H1 (cell line): ENCODE results near the gene CLTCL1. TPM values are rescaled to one million over a fixed set of nuclear protein-coding genes. Genes with fewer than 3 reads are reported as not detected.

ENCODE experiments used
- CTCF ChIA-PET: fragments of 300-600 bp; sonication (Branson Sonifier 250); formaldehyde crosslinking; loops from one replicate; lab custom pipeline; 2021; ENCODE audit not compliant: partially characterized antibody; lab: Charles Lee
- POLR2A ChIA-PET: fragments of 300-600 bp; sonication (Branson Sonifier 250); formaldehyde crosslinking; loops from one replicate; lab custom pipeline; 2021; ENCODE audit warnings: inconsistent platforms; ENCODE audit not compliant: partially characterized antibody; lab: Charles Lee
- DNase-seq, 2 experiments: peaks; one replicate each; pipeline versions ENCODE4 v3.0.0 to v3.0.0-alpha.2; 2010 to 2022; ENCODE audit warnings: low spot score in 2 of 2, low read depth in 1 of 2, mixed read lengths in 1 of 2
- FAIRE-seq: peaks from 2 replicates; lab custom pipeline; 2011; peaks lifted over from hg19 to GRCh38; lab: Jason Lieb, UNC
- H2AFZ ChIP-seq: 2 replicates; pipeline ENCODE4 v1.8.1; 2012; ENCODE audit warnings: low read length, inconsistent platforms
- H2AK5ac ChIP-seq: 2 replicates; pipeline ENCODE4 v1.6.1; 2013; ENCODE audit warnings: low read depth, low read length
- H2BK120ac ChIP-seq: replicated peaks from 2 replicates; pipeline ENCODE3; 2013; ENCODE audit warnings: low read depth, low read length, inconsistent platforms
- H2BK12ac ChIP-seq: 2 replicates; pipeline ENCODE4 v1.6.1; 2013; ENCODE audit warnings: low read depth, low read length
- H2BK15ac ChIP-seq: 2 replicates; pipeline ENCODE4 v1.6.1; 2013; ENCODE audit warnings: low read length
- H2BK20ac ChIP-seq: 2 replicates; pipeline ENCODE4 v1.6.1; 2013; ENCODE audit warnings: low read length
- H2BK5ac ChIP-seq: 2 replicates; pipeline ENCODE4 v1.6.1; 2013; ENCODE audit warnings: low read depth, low read length
- H3K14ac ChIP-seq: 2 replicates; pipeline ENCODE4 v1.6.1; 2013; ENCODE audit warnings: inconsistent platforms; ENCODE audit not compliant: insufficient read length
- H3K18ac ChIP-seq: 2 replicates; pipeline ENCODE4 v1.6.1; 2013; ENCODE audit warnings: low read length; ENCODE audit errors: extremely low read depth
- H3K23ac ChIP-seq: 2 replicates; pipeline ENCODE4 v1.6.1; 2013; ENCODE audit warnings: inconsistent platforms; ENCODE audit not compliant: insufficient read length
- H3K23me2 ChIP-seq: 2 replicates; pipeline ENCODE4 v1.6.1; 2013; ENCODE audit warnings: low read depth, low read length
- H3K27ac ChIP-seq: 2 replicates; pipeline ENCODE4 v1.6.1; 2011; ENCODE audit warnings: low read depth, low read length, inconsistent platforms
- H3K27me3 ChIP-seq, 4 experiments: replicated peaks in 1 of 4; 1 replicate in 1 of 4; 2 replicates in 3 of 4; pipeline versions ENCODE4 v1.6.1 to v1.8.1; 2011 to 2013; ENCODE audit warnings: low read length in 3 of 4, mild to moderate bottlenecking in 3 of 4, inconsistent platforms in 2 of 4, mixed read lengths in 2 of 4, moderate library complexity in 1 of 4; ENCODE audit not compliant: control insufficient read depth in 3 of 4, insufficient read depth in 3 of 4; ENCODE audit errors: extremely low read depth in 1 of 4
- H3K36me3 ChIP-seq, 4 experiments: 2 replicates each; pipeline versions ENCODE4 v1.6.1 to v1.8.1; 2011 to 2013; ENCODE audit warnings: mild to moderate bottlenecking in 4 of 4, low read length in 3 of 4, moderate library complexity in 2 of 4, control low read depth in 1 of 4, inconsistent platforms in 1 of 4; ENCODE audit not compliant: insufficient read depth in 4 of 4, control insufficient read depth in 2 of 4
- H3K4ac ChIP-seq: replicated peaks from 2 replicates; pipeline ENCODE3; 2013; ENCODE audit warnings: low read length, low read depth, mixed read lengths, inconsistent platforms; ENCODE audit not compliant: insufficient read length
- H3K4me1 ChIP-seq, 4 experiments: replicated peaks in 1 of 4; 1 replicate in 1 of 4; 2 replicates in 3 of 4; pipeline versions ENCODE4 v1.6.1 to v1.8.1; 2011 to 2013; ENCODE audit warnings: low read length in 3 of 4, inconsistent platforms in 2 of 4, mixed read lengths in 1 of 4; ENCODE audit not compliant: insufficient read depth in 4 of 4, control insufficient read depth in 3 of 4
- H3K4me2 ChIP-seq, 2 experiments: 2 replicates each; pipeline versions ENCODE4 v1.6.1 to v1.8.1; 2011 to 2013; ENCODE audit warnings: low read depth in 2 of 2, low read length in 2 of 2, control low read depth in 1 of 2, inconsistent platforms in 1 of 2, mild to moderate bottlenecking in 1 of 2; ENCODE audit not compliant: insufficient read depth in 1 of 2
- H3K4me3 ChIP-seq, 4 experiments: fragments of 200-600, 300-600 bp in 1 of 4; sonication (generic), shearing (Covaris generic), sonication (Bioruptor Twin) in 1 of 4; 2 replicates each; pipeline versions ENCODE4 v1.5.1 to v1.8.1; 2011 to 2016; ENCODE audit warnings: low read length in 4 of 4, low read depth in 3 of 4, control low read depth in 2 of 4, inconsistent platforms in 2 of 4, mild to moderate bottlenecking in 2 of 4, mixed read lengths in 1 of 4, moderate library complexity in 1 of 4; ENCODE audit not compliant: insufficient read depth in 2 of 4; ENCODE audit errors: extremely low read depth in 1 of 4
- H3K56ac ChIP-seq: replicated peaks from 2 replicates; pipeline ENCODE3; 2013; ENCODE audit warnings: low read depth, mild to moderate bottlenecking, mixed read lengths, low read length, inconsistent platforms; ENCODE audit not compliant: insufficient read length
- H3K79me1 ChIP-seq: 2 replicates; pipeline ENCODE4 v1.6.1; 2013; ENCODE audit warnings: low read depth, low read length, control low read depth
- H3K79me2 ChIP-seq, 2 experiments: 2 replicates each; pipeline versions ENCODE4 v1.6.1 to v1.8.1; 2012 to 2013; ENCODE audit warnings: low read length in 2 of 2, mild to moderate bottlenecking in 2 of 2, inconsistent platforms in 1 of 2; ENCODE audit not compliant: insufficient read depth in 2 of 2, control insufficient read depth in 1 of 2
- H3K9ac ChIP-seq, 4 experiments: replicated peaks in 1 of 4; 1 replicate in 1 of 4; 2 replicates in 3 of 4; pipeline versions ENCODE4 v1.6.1 to v1.8.1; 2011 to 2013; ENCODE audit warnings: low read depth in 3 of 4, low read length in 3 of 4, control low read depth in 2 of 4, mild to moderate bottlenecking in 2 of 4, moderate library complexity in 2 of 4, inconsistent platforms in 1 of 4; ENCODE audit errors: extremely low read depth in 1 of 4
- H3K9me3 ChIP-seq, 2 experiments: 2 replicates each; pipeline versions ENCODE4 v1.6.1 to v1.8.1; 2012 to 2013; ENCODE audit warnings: mild to moderate bottlenecking in 2 of 2, moderate library complexity in 2 of 2, control low read depth in 1 of 2, inconsistent platforms in 1 of 2, low read depth in 1 of 2, low read length in 1 of 2, mixed read lengths in 1 of 2; ENCODE audit not compliant: insufficient read depth in 2 of 2
- H4K20me1 ChIP-seq, 2 experiments: replicated peaks in 1 of 2; 2 replicates each; pipeline versions ENCODE3 to v1.8.1; 2011 to 2013; ENCODE audit warnings: inconsistent platforms in 2 of 2, low read length in 2 of 2, mild to moderate bottlenecking in 1 of 2; ENCODE audit not compliant: insufficient read depth in 2 of 2, control insufficient read depth in 1 of 2
- H4K5ac ChIP-seq: 2 replicates; pipeline ENCODE4 v1.6.1; 2013; ENCODE audit warnings: low read length, low read depth, mixed read lengths, inconsistent platforms; ENCODE audit not compliant: insufficient read length
- H4K8ac ChIP-seq: 2 replicates; pipeline ENCODE4 v1.8.0; 2013; ENCODE audit warnings: mild to moderate bottlenecking, moderate library complexity, low read length, inconsistent platforms; ENCODE audit not compliant: insufficient read depth; ENCODE audit errors: extremely low read depth
- H4K91ac ChIP-seq: replicated peaks from 2 replicates; pipeline ENCODE3; 2013; ENCODE audit warnings: low read length, mixed read lengths, inconsistent platforms; ENCODE audit not compliant: insufficient read length
- EZH2 ChIP-seq: fragments of 200-600 bp; sonication (generic); IDR thresholded peaks from 2 replicates; pipeline ENCODE4 v1.7.1; 2012; ENCODE audit warnings: low read depth, mild to moderate bottlenecking, moderate library complexity, low read length, inconsistent platforms; ENCODE audit not compliant: severe bottlenecking
- GTF2F1 ChIP-seq: IDR thresholded peaks from 2 replicates; pipeline ENCODE4 v1.6.1; 2012; ENCODE audit warnings: low read depth, low read length, improper control_type of control experiment, borderline replicate concordance
- HDAC2 ChIP-seq, 2 experiments: fragments of 300-600 bp in 1 of 2; sonication (generic) in 1 of 2; IDR thresholded peaks; 2 replicates each; pipeline ENCODE4 v1.6.1; 2011 to 2012; ENCODE audit warnings: low read depth in 2 of 2, low read length in 2 of 2, mild to moderate bottlenecking in 2 of 2, moderate library complexity in 2 of 2, borderline replicate concordance in 1 of 2, inconsistent platforms in 1 of 2
- KDM5A ChIP-seq: fragments of 200-600 bp; IDR thresholded peaks from 2 replicates; pipeline ENCODE4 v1.7.1; 2012; ENCODE audit warnings: mild to moderate bottlenecking, low read length, inconsistent platforms, mixed read lengths
- PHF8 ChIP-seq: fragments of 200-600 bp; sonication (generic); conservative IDR thresholded peaks from 2 replicates; pipeline ENCODE4 v1.7.1; 2012; ENCODE audit warnings: low read depth, mild to moderate bottlenecking, inconsistent platforms, low read length, moderate library complexity
- POLR2A ChIP-seq, 2 experiments: IDR thresholded peaks; 1 replicate in 1 of 2; 2 replicates in 1 of 2; pipeline ENCODE4 v1.6.1; 2011; ENCODE audit warnings: low read depth in 2 of 2, low read length in 2 of 2, mild to moderate bottlenecking in 2 of 2; ENCODE audit errors: control extremely low read depth in 1 of 2
- RAD21 ChIP-seq, 2 experiments: IDR thresholded peaks in 1 of 2; conservative IDR thresholded peaks in 1 of 2; 2 replicates each; pipeline ENCODE4 v1.6.1; 2011; ENCODE audit warnings: low read depth in 2 of 2, low read length in 2 of 2, improper control_type of control experiment in 1 of 2, inconsistent platforms in 1 of 2, mild to moderate bottlenecking in 1 of 2, moderate library complexity in 1 of 2
- RXRA ChIP-seq: IDR thresholded peaks from 2 replicates; pipeline ENCODE4 v1.6.1; 2011; ENCODE audit warnings: low read depth, mild to moderate bottlenecking, low read length, moderate library complexity; ENCODE audit not compliant: insufficient read depth
- SIX5 ChIP-seq: IDR thresholded peaks from 2 replicates; pipeline ENCODE4 v1.6.1; 2011; ENCODE audit warnings: mild to moderate bottlenecking, low read depth, low read length
- TAF1 ChIP-seq: IDR thresholded peaks from 2 replicates; pipeline ENCODE4 v1.6.1; 2011; ENCODE audit warnings: mild to moderate bottlenecking, low read depth, low read length
- TBP ChIP-seq: IDR thresholded peaks from 2 replicates; pipeline ENCODE4 v1.6.1; 2011; ENCODE audit warnings: low read depth, low read length, improper control_type of control experiment
- TCF12 ChIP-seq: IDR thresholded peaks from 2 replicates; pipeline ENCODE4 v1.6.1; 2011; ENCODE audit warnings: low read depth, mild to moderate bottlenecking, low read length
- WGBS, 2 experiments: shearing (Covaris generic) in 1 of 2; methylation state at CpG; one replicate each; pipeline versions ENCODE4 v1.1.6 to v1.1.7; 2013 to 2015; ENCODE audit warnings: low lambda C conversion rate in 2 of 2, mixed read lengths in 2 of 2, inconsistent platforms in 1 of 2, low coverage in 1 of 2, missing lambda C conversion rate in 1 of 2; ENCODE audit not compliant: insufficient replicate concordance in 2 of 2, insufficient coverage in 1 of 2, insufficient read length in 1 of 2; ENCODE audit errors: extremely low coverage in 1 of 2, missing lambda C conversion rate in 1 of 2; 5-methylcytosine and 5-hydroxymethylcytosine counted together
- polyA plus RNA-seq, 7 experiments: library from polyadenylated mRNA; depleted of rRNA in 3 of 7; stranded (reverse) in 5 of 7; unstranded in 2 of 7; fragments of >200 nt in 5 of 7; fragments of 200-250 nt in 2 of 7; gene quantifications; 1 replicate in 5 of 7; 2 replicates in 1 of 7; 4 replicates in 1 of 7; pipeline versions ENCODE4 v1.2.1 to v1.2.3, GENCODE V29; 2011 to 2013; ENCODE audit warnings: missing spikeins in 2 of 7, mixed read lengths in 2 of 7
- total RNA-seq: library from RNA; stranded (reverse); fragmentation: NEBNext Ultra II Directional; extraction: Animal tissue kit (Norgen Biotek cat#: 25700); gene quantifications from 2 replicates; pipeline ENCODE4 v1.2.1, GENCODE V29; 2021

CLTCL1 gene
- total and polyA plus RNA-seq, 2 of the 8 experiments (the other 6 are each of a cell fraction or from before 2014, with no cell fraction given): 12.4 to 17.0 TPM

- Histone ChIP-seq H3K4me2 (no peak overlapping the region), H2BK15ac (no peak overlapping the region), H3K27me3 (no peaks in the 10 kb centered on the region), H4K20me1 (peaks cover 2 to 3% of the 10 kb centered on the region in 2 experiments), H3K23ac (no peak overlapping the region), H3K4me1 (peaks cover 0 to 5% (median under 1%) of the 10 kb centered on the region in 4 experiments; a peak in 4 of 7 replicates), H3K23me2 (peaks cover 3% of the 10 kb centered on the region; the same call in 1 of the 2 replicates), H3K36me3 (peaks cover 10 to 33% (median 31%) of the 10 kb centered on the region in 4 experiments; a peak in 6 of 8 replicates), H2BK120ac (no peak overlapping the region), H4K5ac (no peak overlapping the region), H3K18ac (no peak overlapping the region), H3K14ac (no peak overlapping the region), H3K79me2 (peaks cover 0 to 7% of the 10 kb centered on the region in 2 experiments; a peak in 2 of 4 replicates), H2BK20ac (no peak overlapping the region), H3K27ac (no peak overlapping the region), H4K8ac (no peak overlapping the region), H2BK12ac (no peak overlapping the region), H3K56ac (no peak overlapping the region), H3K4me3 (no peak overlapping the region), H3K4ac (no peak overlapping the region), H2AFZ (no peak overlapping the region), H4K91ac (no peak overlapping the region), H2BK5ac (no peak overlapping the region), H2AK5ac (no peak overlapping the region), H3K9me3 (no peaks in the 10 kb centered on the region), H3K9ac (no peak overlapping the region), H3K79me1 (no peaks in the 10 kb centered on the region; the same call in 1 of the 2 replicates)
- no peak for TF ChIP-seq RXRA
- TF ChIP-seq PHF8: no peak
- no peak for TF ChIP-seq HDAC2 (IDR thresholded peaks at IDR 0.05; ENCODE audit: borderline replicate concordance in 1 of 2, low read depth in 2 of 2, low read length in 2 of 2)
- no peak for TF ChIP-seq GTF2F1
- TF ChIP-seq TBP: no peak
- TF ChIP-seq KDM5A: no peak
- TF ChIP-seq RAD21 (IDR thresholded peaks at IDR 0.05 in 1 of 2, conservative IDR thresholded peaks at IDR 0.05 in 1 of 2; ENCODE audit: low read depth in 2 of 2, low read length in 2 of 2): no peak
- no peak for TF ChIP-seq TCF12
- TF ChIP-seq POLR2A (IDR thresholded peaks at IDR 0.05; ENCODE audit: control extremely low read depth in 1 of 2, low read depth in 2 of 2, low read length in 2 of 2): no peak
- TF ChIP-seq SIX5: no peak
- TF ChIP-seq EZH2: no peak
- no peak for TF ChIP-seq TAF1
- CTCF ChIA-PET: interaction anchor here (1.0 to 2.0 kb wide), 2 partner anchors 13 to 21 kb away, joined by 3 to 6 read pairs; no protein-coding TSS in a partner anchor
- POLR2A ChIA-PET: interaction anchor here (1.0 kb wide), 1 partner anchor 10 kb away, joined by 3 read pairs; no protein-coding TSS in a partner anchor
- no peak for DNase-seq
- no peak for FAIRE-seq
- 90% methylated on average over 9 of the region's 9 CpGs; no CpG with 5 or more reads in 1 of the 2 experiments for WGBS, 2 experiments
Measured at GRCh38 chr22:19139001-19139356, 152.5 kb downstream of the CLTCL1 start.
